Activated CD8-positive, alpha-beta memory T cell treated with anti-CD3 and anti-CD28 coated beads, Interleukin-2, amount 50 U/mL, for 48 hours (primary cell): Measurements from ENCODE around the gene PAQR7.

ENCODE experiments used
- DNase-seq: peaks from one replicate; pipeline ENCODE4 v3.0.0-alpha.2; 2020

PAQR7 gene

GRCh38 chr1:25875154-25875855, at the start of gene PAQR7:
TSS of gene PAQR7 (minus strand) at chr1:25875708. CDS start at chr1:25863839, 11,869 bp downstream.
- DNase-seq, result peak; percentile 82

DNA sequence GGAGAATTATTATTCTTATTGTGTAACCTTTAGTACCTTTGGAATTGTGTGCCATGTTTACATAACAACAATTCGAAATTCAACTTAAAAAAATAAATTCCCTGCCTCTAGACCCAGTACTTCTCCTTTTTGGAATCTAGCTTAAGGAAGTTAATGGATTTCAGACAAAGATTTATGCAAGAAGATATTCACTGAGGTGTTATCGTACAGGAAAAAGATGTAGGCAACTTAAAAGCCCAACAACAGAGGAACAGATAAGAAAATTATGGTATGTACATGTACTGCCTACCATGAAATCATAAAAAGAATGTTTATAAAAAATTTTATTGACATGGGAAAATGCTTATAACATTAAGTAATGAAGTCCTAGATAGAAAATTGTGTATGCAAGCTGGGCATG, 48.9 kb upstream of the PAQR7 start:
- no peak for DNase-seq

DNA sequence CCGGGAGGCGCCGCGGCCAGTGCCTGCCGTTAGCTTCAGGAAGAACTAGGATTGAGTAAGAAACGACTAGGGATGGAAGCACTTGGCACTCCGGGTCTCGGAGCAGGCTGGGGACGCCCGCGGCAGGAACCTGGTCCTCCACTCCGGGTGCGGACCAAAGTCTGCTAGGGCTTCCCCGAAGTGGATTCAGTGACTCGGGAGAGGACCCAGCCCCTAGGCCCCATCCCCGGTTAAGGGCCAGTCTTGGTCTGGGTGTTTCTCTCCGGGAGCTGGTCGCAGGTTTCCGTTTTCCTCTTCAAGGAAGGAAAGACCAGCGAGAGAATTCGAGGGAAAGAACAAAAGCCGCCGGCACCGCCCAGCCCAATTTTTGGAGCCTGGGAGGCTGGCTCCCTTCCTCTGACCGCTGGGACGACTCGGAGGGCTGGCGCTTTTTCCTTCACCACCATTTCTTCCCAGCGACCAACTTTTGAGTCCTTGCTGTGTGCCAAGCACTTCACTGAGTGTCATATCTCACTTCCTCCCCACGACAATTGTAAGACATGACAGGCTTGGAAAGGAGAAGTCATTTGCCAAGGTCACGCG, 47.6 kb upstream of the PAQR7 start:
- DNase-seq, result peak; percentile 74

DNA sequence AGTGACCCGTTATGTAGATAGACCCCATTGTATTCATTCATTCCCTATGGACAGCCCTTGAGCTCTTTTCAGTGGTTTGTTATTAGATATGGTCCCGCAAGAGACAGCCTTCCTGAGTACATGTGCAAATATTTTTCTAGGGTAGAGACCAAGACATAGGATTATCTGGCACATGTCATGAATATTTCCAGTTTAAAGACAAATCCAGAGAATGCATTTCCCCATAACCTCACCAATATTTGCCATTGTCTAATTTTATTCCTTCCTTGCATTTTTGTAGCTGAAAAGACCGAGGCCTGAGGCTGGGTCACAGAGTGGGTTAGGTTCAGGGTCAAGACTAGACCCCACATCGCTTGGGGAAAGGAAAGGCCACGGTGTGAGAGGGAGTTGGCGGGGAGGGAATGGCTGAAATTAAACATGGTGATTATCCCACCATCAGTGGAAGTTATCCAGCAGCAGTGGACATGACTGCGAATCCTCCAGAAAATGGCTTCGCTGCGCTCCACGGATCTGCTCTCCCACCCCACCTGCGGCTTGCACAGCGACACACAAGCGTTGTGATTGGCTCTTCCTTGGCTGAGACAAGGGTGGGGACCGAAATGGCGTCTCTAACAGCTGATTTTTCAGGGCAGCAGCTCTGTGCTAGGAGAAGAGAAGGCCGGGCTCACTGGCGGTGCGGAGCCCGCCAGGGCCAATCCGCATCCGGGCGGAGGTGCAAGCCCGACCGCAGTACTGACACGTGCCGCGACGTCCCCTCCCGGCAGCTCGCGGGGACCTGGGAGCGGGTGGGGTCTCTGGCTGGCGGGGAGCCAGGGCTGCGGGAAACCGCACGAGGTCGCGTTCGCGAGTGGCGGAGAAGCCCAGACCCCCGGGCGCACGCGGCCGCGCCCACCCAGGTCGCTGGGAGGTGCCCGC, 46.8 kb upstream of the PAQR7 start:
- peak; percentile 77 for DNase-seq

GRCh38 chr1:25918615-25919014, 43.1 kb upstream of the PAQR7 start:
- no peak for DNase-seq

DNA sequence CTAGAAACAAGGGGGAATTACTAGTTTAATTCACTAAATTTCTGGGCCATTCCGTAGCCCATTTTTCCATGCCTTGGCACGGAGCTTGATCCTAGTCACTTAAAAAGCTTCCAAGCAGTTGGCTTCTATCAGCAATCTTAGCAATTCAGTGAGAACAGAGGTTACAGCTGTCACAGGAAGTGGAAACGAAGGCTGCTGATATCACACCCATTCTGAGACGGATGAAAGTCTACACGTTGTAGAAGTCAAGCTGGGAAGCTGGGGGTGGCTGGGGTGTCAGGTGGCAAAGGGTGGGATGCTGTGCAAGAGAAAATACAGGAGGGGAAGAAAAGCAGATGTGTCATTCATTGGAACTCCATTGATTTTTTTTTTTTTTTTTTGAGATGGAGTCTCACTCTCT, 42.5 kb upstream of the PAQR7 start:
- no peak for DNase-seq

DNA sequence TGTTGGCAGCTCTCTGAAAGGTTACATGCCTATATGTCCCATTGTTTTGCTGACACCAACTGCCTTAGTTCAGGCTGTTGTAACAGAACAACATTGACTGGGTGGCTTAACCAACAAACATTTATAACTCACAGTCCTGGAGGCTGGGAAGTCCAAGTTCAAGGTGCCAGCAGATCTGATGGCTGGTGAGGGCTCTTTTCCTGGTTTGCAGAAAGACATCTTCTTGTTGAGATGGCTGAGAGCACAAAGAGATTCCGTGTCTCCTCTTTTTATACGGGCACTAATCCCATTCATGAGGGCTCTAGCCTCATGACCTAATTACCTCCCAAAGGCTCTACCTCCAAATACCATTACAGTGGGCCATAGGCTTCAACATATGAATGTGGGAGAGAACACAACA, 41.0 kb upstream of the PAQR7 start:
- DNase-seq, result no peak

GRCh38 chr1:25914074-25914995, 38.8 kb upstream of the PAQR7 start:
- no peak for DNase-seq

GRCh38 chr1:25913206-25913605, 37.7 kb upstream of the PAQR7 start:
- DNase-seq, result no peak

DNA sequence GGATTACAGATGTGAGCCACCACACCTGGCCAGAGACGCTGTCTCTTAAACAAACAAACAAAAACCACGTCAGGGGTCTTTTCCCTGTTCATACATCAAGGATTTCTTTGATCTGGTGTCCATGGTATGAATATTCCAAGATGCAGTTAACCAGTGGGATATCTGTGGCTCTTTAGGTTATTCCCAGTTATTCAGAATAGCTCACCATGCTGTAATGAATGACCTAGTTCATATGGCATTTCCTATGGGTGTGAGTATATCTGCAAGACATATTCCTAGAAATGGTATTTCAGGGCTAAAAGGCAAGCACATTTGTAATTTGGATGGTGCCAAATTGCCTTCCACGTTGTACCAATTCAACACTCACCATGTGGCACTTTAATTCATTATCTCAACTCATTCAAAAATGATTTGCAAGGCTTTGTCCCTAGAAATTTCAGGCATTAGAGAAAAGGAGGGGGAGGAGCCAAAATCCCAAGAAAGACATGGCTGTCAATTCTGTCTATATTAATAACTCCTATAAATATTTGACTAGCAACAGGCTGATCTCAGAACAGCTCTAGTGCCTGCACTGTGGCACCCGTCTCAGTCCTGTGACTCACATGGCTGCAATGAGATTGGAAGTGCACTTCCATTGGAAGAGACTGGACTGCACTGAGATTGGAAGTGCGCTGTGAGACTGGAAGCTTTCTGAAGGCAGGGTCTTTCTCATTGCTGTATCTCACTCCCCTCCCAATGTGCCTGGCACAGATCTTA, 36.7 kb upstream of the PAQR7 start:
- DNase-seq, result no peak

- no peak for DNase-seq
These were observed 35.7 kb upstream of the PAQR7 start for GRCh38 chr1:25911162-25911561.

- no peak for DNase-seq
These were observed 33.5 kb upstream of the PAQR7 start for GRCh38 chr1:25909040-25909439.

DNA sequence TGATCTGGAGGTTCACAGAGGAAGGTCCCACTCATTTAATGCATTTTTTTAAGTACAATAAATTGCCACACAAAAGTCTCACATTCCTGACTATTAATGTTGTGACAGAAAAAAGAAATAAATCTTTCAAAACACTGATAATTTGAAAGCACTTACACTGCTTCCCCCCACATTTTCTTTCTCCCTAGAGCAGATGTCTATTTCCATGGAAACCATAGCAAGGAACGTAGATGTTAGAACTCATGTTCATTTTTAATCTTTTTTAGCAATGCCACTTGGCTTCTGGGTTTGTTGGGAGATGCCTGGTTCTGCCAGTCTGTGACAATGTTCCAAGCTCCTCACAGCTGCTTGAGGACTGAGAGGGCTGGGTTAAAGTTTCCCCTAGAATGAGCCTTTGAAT, 32.7 kb upstream of the PAQR7 start:
- DNase-seq, result no peak

- DNase-seq, result no peak
These were observed 32.1 kb upstream of the PAQR7 start for GRCh38 chr1:25907601-25908000.

- no peak for DNase-seq
These were observed 31.3 kb upstream of the PAQR7 start for GRCh38 chr1:25906644-25907300.

DNA sequence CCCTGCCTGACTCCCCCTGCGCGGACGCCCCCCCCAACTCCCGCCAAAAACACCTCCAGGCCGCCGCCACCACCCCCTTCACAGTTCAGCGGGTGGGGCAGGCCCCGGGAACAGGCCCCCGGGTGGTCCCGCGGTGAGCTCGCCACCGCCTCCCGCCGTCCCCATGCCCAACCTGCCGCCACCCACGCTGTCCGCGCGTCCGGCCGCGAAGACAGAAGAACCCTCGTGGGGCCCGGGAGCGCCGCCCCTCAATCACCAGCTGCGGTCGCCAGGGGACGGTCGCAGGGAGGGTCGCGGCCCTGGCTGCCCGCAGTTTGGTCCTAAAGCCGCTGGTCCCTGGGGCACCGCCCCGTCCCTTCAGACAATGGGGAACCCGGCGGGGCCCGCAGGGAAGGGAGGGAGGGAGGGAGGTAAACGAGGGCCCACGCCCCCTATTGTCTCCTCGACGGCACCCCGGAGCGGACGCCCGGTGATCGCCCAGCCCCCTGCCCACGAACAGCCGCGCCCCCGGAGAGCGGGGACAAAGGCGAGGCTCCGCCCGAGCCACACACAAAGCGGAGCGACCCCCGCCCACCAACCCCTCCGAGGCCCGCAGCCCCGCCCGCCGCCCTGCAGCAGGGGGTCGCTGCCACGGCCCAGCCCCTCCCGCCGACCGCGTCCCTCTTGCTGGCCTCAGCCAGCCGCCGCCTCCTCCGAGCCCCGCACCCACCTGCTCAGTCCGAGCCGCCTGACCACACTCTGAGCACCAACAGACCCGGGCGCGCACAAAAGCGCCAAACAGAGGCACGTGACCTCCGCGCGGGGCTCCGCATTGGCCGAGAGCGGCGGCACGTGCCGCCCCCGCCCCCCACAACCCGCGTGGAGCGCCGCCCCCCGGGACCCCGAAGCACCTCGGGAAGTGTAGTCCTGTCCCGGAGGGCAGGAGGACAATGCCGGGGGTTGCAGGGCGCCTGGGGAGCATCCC, 30.5 kb upstream of the PAQR7 start, which contains the start of gene STMN1:
STMN1 (minus strand) TSS at position 740 of the 964 bp plus-strand sequence. CDS start 1,743 bp downstream, outside the sequence.
- DNase-seq, result peak; percentile 95

- DNase-seq, result peak; percentile 99
These were observed 29.6 kb upstream of the PAQR7 start for GRCh38 chr1:25904943-25905679.

- DNase-seq, result no peak
These were observed 28.5 kb upstream of the PAQR7 start for GRCh38 chr1:25903986-25904385.

DNA sequence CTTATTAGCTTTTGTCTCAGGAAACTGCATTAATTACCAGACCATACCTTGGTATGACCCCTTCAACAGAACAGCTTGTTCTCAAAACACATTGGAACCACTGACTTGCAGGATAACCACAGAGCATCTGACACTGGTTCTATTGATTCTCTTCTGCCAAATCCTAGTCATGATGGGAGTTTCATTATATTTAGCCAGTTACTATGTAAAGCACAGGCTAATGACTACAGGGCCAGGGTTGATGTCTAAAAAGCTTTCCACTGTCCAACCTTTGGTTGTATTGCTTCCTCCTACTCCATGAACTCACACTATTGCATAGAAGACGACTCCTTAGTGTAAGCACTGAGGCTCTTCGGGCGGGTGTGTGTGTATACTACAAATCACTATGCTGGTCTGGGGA, 27.0 kb upstream of the PAQR7 start:
- no peak for DNase-seq
